WTC11 (cell line): ENCODE data around the gene RAD9B. TPM values are rescaled to one million over a fixed set of nuclear protein-coding genes. Genes with fewer than 3 reads are reported as not detected.

Experiments used
- ATAC-seq: fragments of 200-7000 bp; cut with Tn5 transposase; 2 replicates; pipeline ENCODE4 v1.10.0; 2021; ENCODE audit warnings: mild to moderate bottlenecking, moderate library complexity
- Bru-seq: library from RNA; stranded (reverse); fragments of 400-500 nt; gene quantifications from one replicate; lab custom pipeline; 2021; lab: Mats Ljungman, UMichigan
- CTCF ChIA-PET: fragments of 300-600 bp; sonication (Branson Sonifier 250); formaldehyde crosslinking; loops from one replicate; lab custom pipeline; 2021; ENCODE audit warnings: antibody characterized with exemption; lab: Charles Lee
- POLR2A ChIA-PET: fragments of 350-600 bp; sonication (Branson Sonifier 250); formaldehyde crosslinking; loops from one replicate; lab custom pipeline; 2021; ENCODE audit warnings: antibody characterized with exemption; lab: Charles Lee
- DNase-seq: peaks from one replicate; pipeline ENCODE4 v3.0.0; 2021; ENCODE audit warnings: low spot score
- H3K27ac Mint-ChIP-seq: 2 replicates; pipeline ENCODE4 v1.8.0; 2021; ENCODE audit warnings: mixed read lengths
- H3K27me3 Mint-ChIP-seq: 2 replicates; pipeline ENCODE4 v1.8.0; 2021; ENCODE audit warnings: low read depth, mild to moderate bottlenecking, moderate library complexity, mixed read lengths
- H3K36me3 Mint-ChIP-seq: 2 replicates; pipeline ENCODE4 v1.8.0; 2021; ENCODE audit warnings: mixed read lengths
- H3K4me1 Mint-ChIP-seq: 2 replicates; pipeline ENCODE4 v1.8.0; 2022; ENCODE audit warnings: mixed read lengths
- H3K4me3 Mint-ChIP-seq: 2 replicates; pipeline ENCODE4 v1.8.0; 2021; ENCODE audit warnings: mild to moderate bottlenecking, moderate library complexity, mixed read lengths
- H3K9me3 Mint-ChIP-seq: 2 replicates; pipeline ENCODE4 v1.8.0; 2021; ENCODE audit warnings: mixed read lengths
- AR ChIP-seq: fragments of 250-450 bp; sonication (Bioruptor Pico); IDR thresholded peaks from 2 replicates; pipeline ENCODE4 v1.9.0; 2021; ENCODE audit warnings: mild to moderate bottlenecking
- ATF1 ChIP-seq: sonication (generic); formaldehyde crosslinking; IDR thresholded peaks from 2 replicates; pipeline ENCODE4 v1.8.1; 2023; ENCODE audit warnings: mild to moderate bottlenecking, moderate library complexity, missing genetic modification reagents
- ATF6 ChIP-seq: sonication (generic); formaldehyde crosslinking; IDR thresholded peaks from 2 replicates; pipeline ENCODE4 v1.8.1; 2023; ENCODE audit warnings: mild to moderate bottlenecking, missing genetic modification reagents
- CREM ChIP-seq: sonication (generic); formaldehyde crosslinking; IDR thresholded peaks from 2 replicates; pipeline ENCODE4 v1.8.1; 2022; ENCODE audit warnings: mild to moderate bottlenecking, missing genetic modification reagents, moderate library complexity
- CTCF ChIP-seq: fragments of 200-600 bp; IDR thresholded peaks from 2 replicates; pipeline ENCODE4 v1.8.0; 2022; ENCODE audit warnings: antibody characterized with exemption
- EMX1 ChIP-seq: fragments of 250-450 bp; sonication (Bioruptor Pico); IDR thresholded peaks from 2 replicates; pipeline ENCODE4 v1.8.0; 2021; ENCODE audit warnings: mild to moderate bottlenecking
- ERG ChIP-seq: fragments of 250-450 bp; sonication (Bioruptor Pico); IDR thresholded peaks from 2 replicates; pipeline ENCODE4 v1.8.0; 2021; ENCODE audit warnings: mild to moderate bottlenecking
- ESRRA ChIP-seq: sonication (generic); formaldehyde crosslinking; IDR thresholded peaks from 2 replicates; pipeline ENCODE4 v1.8.1; 2022; ENCODE audit warnings: mild to moderate bottlenecking, missing genetic modification reagents, borderline replicate concordance
- ETV6 ChIP-seq: sonication (generic); formaldehyde crosslinking; IDR thresholded peaks from 2 replicates; pipeline ENCODE4 v1.8.1; 2022; ENCODE audit warnings: mild to moderate bottlenecking, missing genetic modification reagents
- FOXP1 ChIP-seq: sonication (generic); formaldehyde crosslinking; IDR thresholded peaks from 2 replicates; pipeline ENCODE4 v1.8.0; 2022; ENCODE audit warnings: missing genetic modification reagents, mild to moderate bottlenecking, moderate library complexity, borderline replicate concordance
- HMGA2 ChIP-seq: fragments of 250-450 bp; sonication (Bioruptor Pico); IDR thresholded peaks from 2 replicates; pipeline ENCODE4 v1.4.0; 2021; ENCODE audit warnings: mild to moderate bottlenecking, moderate library complexity
- JUN ChIP-seq: sonication (generic); formaldehyde crosslinking; IDR thresholded peaks from 2 replicates; pipeline ENCODE4 v1.8.0; 2023; ENCODE audit warnings: mild to moderate bottlenecking, missing genetic modification reagents
- MAX ChIP-seq: sonication (generic); formaldehyde crosslinking; IDR thresholded peaks from 2 replicates; pipeline ENCODE4 v1.8.0; 2022; ENCODE audit warnings: mild to moderate bottlenecking, missing genetic modification reagents
- MLX ChIP-seq: sonication (generic); formaldehyde crosslinking; IDR thresholded peaks from 2 replicates; pipeline ENCODE4 v1.8.1; 2023; ENCODE audit warnings: mild to moderate bottlenecking, missing genetic modification reagents, moderate library complexity
- NFATC4 ChIP-seq: fragments of 250-450 bp; sonication (Bioruptor Pico); IDR thresholded peaks from 2 replicates; pipeline ENCODE4 v1.9.0; 2021; ENCODE audit warnings: mild to moderate bottlenecking
- NR2C2 ChIP-seq: sonication (generic); formaldehyde crosslinking; IDR thresholded peaks from 2 replicates; pipeline ENCODE4 v1.8.0; 2022; ENCODE audit warnings: mild to moderate bottlenecking, missing genetic modification reagents
- SOX15 ChIP-seq: fragments of 250-450 bp; sonication (Bioruptor Pico); IDR thresholded peaks from 2 replicates; pipeline ENCODE4 v1.9.0; 2021; ENCODE audit warnings: mild to moderate bottlenecking
- TCF7 ChIP-seq: sonication (generic); formaldehyde crosslinking; IDR thresholded peaks from 2 replicates; pipeline ENCODE4 v1.8.0; 2022; ENCODE audit warnings: mild to moderate bottlenecking, low read depth, missing genetic modification reagents, moderate library complexity
- ZBTB43 ChIP-seq: sonication (generic); formaldehyde crosslinking; IDR thresholded peaks from 2 replicates; pipeline ENCODE4 v1.8.1; 2023; ENCODE audit warnings: mild to moderate bottlenecking, missing genetic modification reagents
- ZNF232 ChIP-seq: sonication (generic); formaldehyde crosslinking; IDR thresholded peaks from 2 replicates; pipeline ENCODE4 v1.8.0; 2022; ENCODE audit warnings: mild to moderate bottlenecking, missing genetic modification reagents
- ZNF263 ChIP-seq: sonication (generic); formaldehyde crosslinking; IDR thresholded peaks from 2 replicates; pipeline ENCODE4 v1.8.1; 2022; ENCODE audit warnings: low read depth, mild to moderate bottlenecking, moderate library complexity, missing genetic modification reagents
- ZNF317 ChIP-seq: sonication (generic); formaldehyde crosslinking; IDR thresholded peaks from 2 replicates; pipeline ENCODE4 v1.8.1; 2023; ENCODE audit warnings: low read depth, mild to moderate bottlenecking, moderate library complexity, missing genetic modification reagents, borderline replicate concordance
- ZNF416 ChIP-seq: fragments of 250-450 bp; sonication (Bioruptor Pico); IDR thresholded peaks from 2 replicates; pipeline ENCODE4 v1.9.0; 2021; ENCODE audit warnings: mild to moderate bottlenecking, inconsistent platforms
- ZNF423 ChIP-seq: fragments of 250-450 bp; sonication (Bioruptor Pico); IDR thresholded peaks from 2 replicates; pipeline ENCODE4 v2.1.2; 2022; ENCODE audit warnings: mild to moderate bottlenecking, moderate library complexity
- ZSCAN18 ChIP-seq: fragments of 250-450 bp; sonication (Bioruptor Pico); IDR thresholded peaks from 2 replicates; pipeline ENCODE4 v2.1.2; 2022; ENCODE audit warnings: mild to moderate bottlenecking, moderate library complexity
- long read RNA-seq, 3 experiments: library from RNA in 1 of 3; library from capped mRNA in 1 of 3; library from polyadenylated mRNA in 1 of 3; unstranded in 2 of 3; stranded (forward) in 1 of 3; transcript quantifications; one replicate each; pipeline ENCODE4 v2.0.0, GENCODE V29; 2021
- total RNA-seq: library from RNA; stranded (reverse); gene quantifications from 3 replicates; pipeline ENCODE4 v1.2.3, GENCODE V29; 2021

RAD9B gene
- total RNA-seq = 0.09 to 0.32 TPM in 2 of 3 replicates, not detected in the other
- percentile 11 among the genes with signal in this experiment for Bru-seq, nascent RNA
- long read RNA-seq, experiment 1 = 0 reads
- long read RNA-seq, experiment 2 = 0 reads
- long read RNA-seq, experiment 3 = 0 reads

- H3K4me1 Mint-ChIP-seq = peaks cover 8% of the 10 kb centered on the region
- peaks cover 7% of the 10 kb centered on the region for H3K9me3 Mint-ChIP-seq
- H3K27ac Mint-ChIP-seq = peak within 1 kb of the TSS; percentile 90
- ChIA-PET CTCF (interaction anchor here (0.5 to 1.0 kb wide), 4 partner anchors 37 to 235 kb away, joined by 3 to 6 read pairs (median 4); no protein-coding TSS in a partner anchor), POLR2A (interaction anchor here (2.1 kb wide), 1 partner anchor 33 kb away, joined by 14 read pairs; the partner anchor contains the start of genes FAM216A and GPN3)
- peak within 1 kb of the TSS; percentile 98 for H3K4me3 Mint-ChIP-seq
- peaks cover 8% of the 10 kb centered on the region for H3K36me3 Mint-ChIP-seq
- H3K27me3 Mint-ChIP-seq = peaks cover 30% of the 10 kb centered on the region
- ATAC-seq (peak; percentile 98), DNase-seq (peak; percentile 98)
- TF ChIP-seq ZSCAN18 (CRISPR knock-in tag) (no peak), ZBTB43 (CRISPR knock-in tag) (peak; percentile 99), ATF6 (CRISPR knock-in tag) (peak; percentile 90; the same call in 1 of the 2 replicates), FOXP1 (CRISPR knock-in tag) (peak; percentile 100), ATF1 (CRISPR knock-in tag) (peak; percentile 99), NR2C2 (peak; percentile 93), ETV6 (CRISPR knock-in tag) (peak; percentile 100), TCF7 (CRISPR knock-in tag) (peak; percentile 98), MAX (CRISPR knock-in tag) (peak; percentile 100), ZNF232 (peak; percentile 100), AR (CRISPR knock-in tag) (no peak), MLX (peak; percentile 97; the same call in 1 of the 2 replicates), ZNF423 (CRISPR knock-in tag) (no peak), ZNF317 (CRISPR knock-in tag) (peak; percentile 90), EMX1 (CRISPR knock-in tag) (no peak), SOX15 (CRISPR knock-in tag) (no peak), HMGA2 (CRISPR knock-in tag) (no peak; the same call in 1 of the 2 replicates), ZNF416 (CRISPR knock-in tag) (no peak), CTCF (no peak), ZNF263 (peak; percentile 88), NFATC4 (no peak), JUN (peak; percentile 98), ERG (CRISPR knock-in tag) (no peak), ESRRA (CRISPR knock-in tag) (peak; percentile 99), CREM (peak; percentile 96)
These were observed at the start of gene RAD9B, which contains the start of gene VPS29 for GRCh38 chr12:110501752-110502738. Gene RAD9B, plus strand, starts transcription at chr12:110502331. Its CDS starts 7 bp downstream, at chr12:110502338. Gene VPS29, minus strand, starts transcription at chr12:110502111. Its CDS starts 60 bp downstream, at chr12:110502051.
